ENCODE data around the gene FRK.
"Not testable (repeated sequence)": the region's sequence is repeated elsewhere in the genome, so short reads cannot be mapped to it uniquely, and the experiment has no call there.

FRK gene

GRCh38 chr6:115894426-115894992 lies 166.2 kb downstream of the FRK start:
- no peaks in the 10 kb centered on the region for H3K36me3 ChIP-seq (replicated peaks)
- H3K27ac ChIP-seq = no peak overlapping the region
- in situ Hi-C loops (cut with HindIII; ENCODE audit: low pct_ligation_motif_present, low sequenced_read_pairs) = no loop called here
- DNase-seq = no peak
- H3K27me3 ChIP-seq (replicated peaks) = no peaks in the 10 kb centered on the region
- no peak overlapping the region for H3K4me3 ChIP-seq (ENCODE audit: low read depth, low read length)
- TF ChIP-seq CTCF (IDR thresholded peaks at IDR 0.05; ENCODE audit: low read depth, low read length, missing control alignments) = no peak

- no peak for DNase-seq
- no peak overlapping the region for H3K27ac ChIP-seq
- H3K27me3 ChIP-seq (replicated peaks) = no peaks in the 10 kb centered on the region
- TF ChIP-seq CTCF (IDR thresholded peaks at IDR 0.05; ENCODE audit: low read depth, low read length, missing control alignments) = no peak
- H3K36me3 ChIP-seq (replicated peaks) = no peaks in the 10 kb centered on the region
- in situ Hi-C loops (cut with HindIII; ENCODE audit: low pct_ligation_motif_present, low sequenced_read_pairs) = no loop called here
- no peak overlapping the region for H3K4me3 ChIP-seq (ENCODE audit: low read depth, low read length)
Observed at GRCh38 chr6:115891750-115892149, 168.9 kb downstream of the FRK start.

GRCh38 chr6:115891111-115891669 lies 169.5 kb downstream of the FRK start:
- DNase-seq = peak; percentile 83
- no peak for TF ChIP-seq CTCF (IDR thresholded peaks at IDR 0.05; ENCODE audit: low read depth, low read length, missing control alignments)
- in situ Hi-C loops (cut with HindIII; ENCODE audit: low pct_ligation_motif_present, low sequenced_read_pairs) = no loop called here
- Histone ChIP-seq H3K4me3 (ENCODE audit: low read depth, low read length) (no peak overlapping the region), H3K27ac (no peak overlapping the region), H3K36me3 (replicated peaks) (no peaks in the 10 kb centered on the region), H3K27me3 (replicated peaks) (no peaks in the 10 kb centered on the region)

- no peaks in the 10 kb centered on the region for H3K36me3 ChIP-seq (replicated peaks)
Observed at GRCh38 chr6:115890238-115890637, 170.5 kb downstream of the FRK start.

GRCh38 chr6:115888687-115889470 lies 171.8 kb downstream of the FRK start:
- H3K27me3 ChIP-seq (replicated peaks); H3K27ac ChIP-seq; DNase-seq; H3K36me3 ChIP-seq (replicated peaks); in situ Hi-C loops (cut with HindIII; ENCODE audit: low pct_ligation_motif_present, low sequenced_read_pairs); H3K4me3 ChIP-seq (ENCODE audit: low read depth, low read length): not testable (repeated sequence)

More at GRCh38 chr6:115890238-115890637, 170.5 kb downstream of the FRK start:
- H3K4me3 ChIP-seq (ENCODE audit: low read depth, low read length) = no peak overlapping the region
- H3K27ac ChIP-seq = no peak overlapping the region
- in situ Hi-C loops (cut with HindIII; ENCODE audit: low pct_ligation_motif_present, low sequenced_read_pairs) = no loop called here
- no peak for DNase-seq
- no peaks in the 10 kb centered on the region for H3K27me3 ChIP-seq (replicated peaks)
- TF ChIP-seq CTCF (IDR thresholded peaks at IDR 0.05; ENCODE audit: low read depth, low read length, missing control alignments) = no peak

GRCh38 chr6:115887891-115888290 lies 172.8 kb downstream of the FRK start:
- no peaks in the 10 kb centered on the region for H3K27me3 ChIP-seq (replicated peaks)
- H3K27ac ChIP-seq = no peak overlapping the region
- H3K4me3 ChIP-seq (ENCODE audit: low read depth, low read length) = no peak overlapping the region
- TF ChIP-seq CTCF (IDR thresholded peaks at IDR 0.05; ENCODE audit: low read depth, low read length, missing control alignments) = no peak
- no peaks in the 10 kb centered on the region for H3K36me3 ChIP-seq (replicated peaks)
- in situ Hi-C loops (cut with HindIII; ENCODE audit: low pct_ligation_motif_present, low sequenced_read_pairs) = no loop called here
- no peak for DNase-seq

All from brain microvascular endothelial cell (primary cell).